ENCODE results near the gene TMEM237. TPM values are rescaled to one million over a fixed set of nuclear protein-coding genes. Genes with fewer than 3 reads are reported as not detected.

Gene TMEM237
- total RNA-seq, 4 donors from 2014 or later, result 12.8 to 43.3 (median 26.8) TPM

DNA sequence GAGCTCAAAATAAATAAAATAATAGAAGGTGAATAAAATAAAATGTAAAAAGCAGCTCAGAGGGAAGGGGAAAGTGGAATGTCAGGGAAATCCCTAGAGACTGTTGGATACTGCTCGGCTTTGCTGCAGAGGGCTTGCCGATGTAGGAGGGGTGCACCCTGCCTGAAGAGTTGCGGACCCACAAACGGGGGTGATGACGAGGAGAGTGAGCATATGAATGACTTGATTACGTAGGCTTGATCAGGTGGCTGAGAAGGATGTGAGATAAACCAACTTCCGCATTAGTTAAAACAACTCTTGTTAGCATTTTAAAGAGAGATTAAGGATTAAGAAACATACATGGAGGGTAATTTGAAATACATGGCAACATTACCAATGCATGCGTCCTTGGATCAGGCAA, 21.0 kb upstream of the TMEM237 start:
- Histone ChIP-seq H3K4me1 (peaks cover 0 to 7% (median 0%) of the 10 kb centered on the region in 3 donors), H3K4me3 (no peak overlapping the region), H3K27me3 (no peaks in the 10 kb centered on the region), H3K36me3 (no peaks in the 10 kb centered on the region), H3K9me3 (no peaks in the 10 kb centered on the region), H3K27ac (no peak overlapping the region)
- 76 to 77% methylated on average over 8 of the region's 8 CpGs for WGBS, 2 donors
- intact Hi-C loops (cut with DNase I), result no loop called here
- DNase-seq, result no peak
- TF ChIP-seq, protein P1, sequence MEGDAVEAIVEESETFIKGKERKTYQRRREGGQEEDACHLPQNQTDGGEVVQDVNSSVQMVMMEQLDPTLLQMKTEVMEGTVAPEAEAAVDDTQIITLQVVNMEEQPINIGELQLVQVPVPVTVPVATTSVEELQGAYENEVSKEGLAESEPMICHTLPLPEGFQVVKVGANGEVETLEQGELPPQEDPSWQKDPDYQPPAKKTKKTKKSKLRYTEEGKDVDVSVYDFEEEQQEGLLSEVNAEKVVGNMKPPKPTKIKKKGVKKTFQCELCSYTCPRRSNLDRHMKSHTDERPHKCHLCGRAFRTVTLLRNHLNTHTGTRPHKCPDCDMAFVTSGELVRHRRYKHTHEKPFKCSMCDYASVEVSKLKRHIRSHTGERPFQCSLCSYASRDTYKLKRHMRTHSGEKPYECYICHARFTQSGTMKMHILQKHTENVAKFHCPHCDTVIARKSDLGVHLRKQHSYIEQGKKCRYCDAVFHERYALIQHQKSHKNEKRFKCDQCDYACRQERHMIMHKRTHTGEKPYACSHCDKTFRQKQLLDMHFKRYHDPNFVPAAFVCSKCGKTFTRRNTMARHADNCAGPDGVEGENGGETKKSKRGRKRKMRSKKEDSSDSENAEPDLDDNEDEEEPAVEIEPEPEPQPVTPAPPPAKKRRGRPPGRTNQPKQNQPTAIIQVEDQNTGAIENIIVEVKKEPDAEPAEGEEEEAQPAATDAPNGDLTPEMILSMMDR (IDR thresholded peaks at IDR 0.05), result no peak
- no peak for TF ChIP-seq POLR2A (IDR thresholded peaks at IDR 0.05)

DNA sequence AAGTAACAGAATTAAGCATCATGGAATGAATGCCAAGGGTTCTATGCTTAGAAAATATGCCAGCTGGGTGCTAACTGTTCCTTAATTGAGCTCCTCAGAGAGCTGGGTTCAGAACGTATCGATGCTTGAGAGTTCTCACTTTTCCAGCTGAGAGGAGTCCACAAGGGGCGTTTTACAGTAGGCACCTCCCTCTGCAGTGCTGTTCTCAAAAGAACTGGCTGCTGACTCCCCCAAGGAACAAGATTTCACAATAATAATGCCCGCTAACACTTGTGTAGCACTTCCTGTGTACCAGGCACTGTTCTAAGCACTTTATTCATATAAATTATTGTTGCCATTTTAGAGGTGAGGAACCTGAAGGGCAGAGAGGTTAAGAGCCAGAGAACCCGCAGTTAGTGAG, 18.1 kb upstream of the TMEM237 start:
- DNase-seq, result no peak
- intact Hi-C loops (cut with DNase I), result no loop called here
- no peak overlapping the region for H3K27ac ChIP-seq
- 69 to 72% methylated on average over 2 to 5 of the region's 5 CpGs for WGBS, 2 donors
- no peaks in the 10 kb centered on the region for H3K27me3 ChIP-seq
- H3K4me1 ChIP-seq, result peaks cover 0 to 7% (median 0%) of the 10 kb centered on the region in 3 donors
- H3K4me3 ChIP-seq, result no peak overlapping the region
- no peak for TF ChIP-seq POLR2A (IDR thresholded peaks at IDR 0.05)
- TF ChIP-seq, protein P1 (IDR thresholded peaks at IDR 0.05), result no peak
- no peaks in the 10 kb centered on the region for H3K9me3 ChIP-seq
- H3K36me3 ChIP-seq, result no peaks in the 10 kb centered on the region

DNA sequence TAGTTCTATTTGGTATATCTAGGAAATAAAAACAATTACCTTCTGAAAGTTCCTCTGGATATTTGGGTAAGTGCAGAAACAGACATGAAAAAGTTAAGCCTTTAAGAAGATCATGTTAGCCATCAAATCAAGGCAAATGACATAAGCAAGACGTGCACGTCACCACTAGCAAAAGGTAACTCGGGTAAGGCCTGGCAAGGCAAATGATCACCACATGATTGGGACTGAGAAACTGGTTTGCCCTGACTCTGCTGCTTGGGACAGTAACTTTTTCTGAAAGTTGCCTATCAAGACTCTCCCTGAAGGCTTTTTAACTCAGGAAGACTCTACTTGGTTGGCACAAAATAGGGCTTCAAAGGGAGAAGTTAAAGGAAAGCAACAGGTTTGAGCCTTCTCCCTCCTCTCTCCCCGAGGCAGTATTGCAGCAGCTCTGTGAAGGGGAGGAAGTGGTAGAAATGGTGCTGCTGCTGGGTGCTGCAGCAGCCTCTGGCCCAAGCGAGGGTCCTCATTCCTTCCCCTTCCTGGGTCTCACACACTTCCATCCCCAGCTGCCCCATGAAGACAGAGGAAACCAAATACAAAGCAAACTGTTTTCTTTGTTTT, 17.1 kb upstream of the TMEM237 start:
- WGBS, 2 donors, result 27 to 50% methylated on average over 5 of the region's 5 CpGs
- Histone ChIP-seq H3K27me3 (no peaks in the 10 kb centered on the region), H3K9me3 (no peaks in the 10 kb centered on the region), H3K4me3 (no peak overlapping the region), H3K4me1 (peaks cover 0 to 7% (median 0%) of the 10 kb centered on the region in 3 donors), H3K36me3 (no peaks in the 10 kb centered on the region), H3K27ac (no peak overlapping the region)
- no peak for DNase-seq
- intact Hi-C loops (cut with DNase I), result no loop called here
- no peak for TF ChIP-seq POLR2A (IDR thresholded peaks at IDR 0.05)
- TF ChIP-seq, protein P1 (IDR thresholded peaks at IDR 0.05), result no peak

DNA sequence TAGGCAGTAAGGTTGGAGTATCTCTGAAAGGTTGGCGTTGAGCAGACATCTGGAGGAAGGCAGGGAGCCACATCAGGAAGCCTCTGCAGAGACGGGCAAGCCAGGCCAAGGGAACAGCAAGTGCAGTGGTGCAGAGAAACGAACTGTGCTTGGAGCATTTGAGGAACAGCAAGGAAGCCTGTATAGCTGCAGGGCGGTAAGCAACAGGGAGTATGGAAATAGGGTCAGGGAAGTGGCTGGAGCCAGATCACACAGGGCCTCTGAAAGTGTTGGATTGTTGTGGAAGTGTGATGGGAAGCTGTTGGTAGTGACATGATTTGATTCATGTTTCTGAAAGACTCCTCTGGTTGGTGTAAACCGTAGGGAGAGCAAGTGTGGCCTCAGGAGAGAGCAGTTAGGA, 13.4 kb upstream of the TMEM237 start:
- DNase-seq, result no peak
- no peak overlapping the region for H3K27ac ChIP-seq
- no peaks in the 10 kb centered on the region for H3K36me3 ChIP-seq
- no peak overlapping the region for H3K4me3 ChIP-seq
- no peak for TF ChIP-seq POLR2A (IDR thresholded peaks at IDR 0.05)
- TF ChIP-seq, protein P1 (IDR thresholded peaks at IDR 0.05), result no peak
- no peaks in the 10 kb centered on the region for H3K9me3 ChIP-seq
- peaks cover 2 to 13% (median 4%) of the 10 kb centered on the region in 3 donors for H3K4me1 ChIP-seq
- 71 to 76% methylated on average over 5 of the region's 5 CpGs for WGBS, 2 donors
- H3K27me3 ChIP-seq, result no peaks in the 10 kb centered on the region
- intact Hi-C loops (cut with DNase I), result no loop called here

DNA sequence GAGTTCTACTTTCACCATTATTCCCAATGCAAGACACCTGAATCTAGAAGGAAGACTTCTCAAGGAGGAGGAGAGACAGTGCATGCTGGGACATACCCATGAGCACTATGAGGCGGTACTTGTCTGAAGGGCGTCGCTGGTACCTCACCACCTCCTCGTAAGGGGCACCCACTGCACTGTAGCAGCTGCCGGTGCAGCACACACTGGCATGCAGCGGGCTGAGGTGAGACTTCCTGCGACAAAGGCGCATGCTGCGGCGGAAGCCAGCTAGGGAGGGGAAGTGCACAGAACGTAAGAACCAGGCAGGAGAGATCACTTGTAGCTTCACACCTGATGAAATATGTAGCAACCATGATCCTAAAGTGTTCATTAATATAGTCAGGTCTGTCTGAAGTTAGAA, 12.8 kb upstream of the TMEM237 start:
- H3K27ac ChIP-seq, result no peak overlapping the region
- H3K4me3 ChIP-seq, result no peak overlapping the region
- H3K4me1 ChIP-seq, result peaks cover 2 to 13% (median 4%) of the 10 kb centered on the region in 3 donors
- no peaks in the 10 kb centered on the region for H3K27me3 ChIP-seq
- H3K36me3 ChIP-seq, result no peaks in the 10 kb centered on the region
- intact Hi-C loops (cut with DNase I), result no loop called here
- WGBS, 2 donors, result 93 to 94% methylated on average over 5 to 11 of the region's 11 CpGs
- TF ChIP-seq, protein P1 (IDR thresholded peaks at IDR 0.05), result no peak
- TF ChIP-seq POLR2A (IDR thresholded peaks at IDR 0.05), result no peak
- DNase-seq, result no peak
- no peaks in the 10 kb centered on the region for H3K9me3 ChIP-seq

Data from esophagus squamous epithelium (tissue), 5 donors.